ENCODE data around the gene MFSD12. TPM values are rescaled to one million over a fixed set of nuclear protein-coding genes. Genes with fewer than 3 reads are reported as not detected.

The MFSD12 gene
- total RNA-seq, 1 experiment from 2014 or later: 131 TPM

- no TSS peak for BruUV-seq (replicated peaks)
- H3K36me3 ChIP-seq (ENCODE audit: control insufficient read depth in 1 of 2, insufficient read depth in 2 of 2, low read length in 2 of 2): peaks cover 11 to 24% of the 10 kb centered on the region in 2 experiments
- no peak for TF ChIP-seq ELF1 (IDR thresholded peaks at IDR 0.05; ENCODE audit: borderline replicate concordance, low read depth)
- no peak for TF ChIP-seq ZNF274 (IDR thresholded peaks at IDR 0.05; ENCODE audit: low read depth, low read length)
- no peak for TF ChIP-seq CTCF (IDR thresholded peaks at IDR 0.05 in 2 of 3, conservative IDR thresholded peaks at IDR 0.05 in 1 of 3; ENCODE audit: borderline replicate concordance in 1 of 3, insufficient read depth in 1 of 3, low read depth in 2 of 3, low read length in 2 of 3)
- TF ChIP-seq EZH2phosphoT487 (IDR thresholded peaks at IDR 0.05; ENCODE audit: borderline replicate concordance): no peak
- no peak for TF ChIP-seq MAX (IDR thresholded peaks at IDR 0.05)
- TF ChIP-seq RAD21 (IDR thresholded peaks at IDR 0.05; ENCODE audit: low read depth): no peak
- no peak for TF ChIP-seq YY1 (IDR thresholded peaks at IDR 0.05; ENCODE audit: extremely low read depth, insufficient replicate concordance, low read depth, low read length)
- TF ChIP-seq SP1 (IDR thresholded peaks at IDR 0.05; ENCODE audit: low read depth): no peak
- no peak for TF ChIP-seq CEBPB (IDR thresholded peaks at IDR 0.05; ENCODE audit: low read depth)
- no peak for TF ChIP-seq SRF (IDR thresholded peaks at IDR 0.05; ENCODE audit: low read depth)
- no peak for TF ChIP-seq TCF7L2 (IDR thresholded peaks at IDR 0.05; ENCODE audit: borderline replicate concordance, extremely low read depth, insufficient read depth, insufficient read length)
- no peak for TF ChIP-seq FOSL1 (IDR thresholded peaks at IDR 0.05; ENCODE audit: low read depth)
- TF ChIP-seq ATF3 (IDR thresholded peaks at IDR 0.05): no peak
- TF ChIP-seq EGR1 (IDR thresholded peaks at IDR 0.05; ENCODE audit: low read depth): no peak
- TF ChIP-seq POLR2A (IDR thresholded peaks at IDR 0.05; ENCODE audit: borderline replicate concordance, extremely low read depth, insufficient read depth, insufficient read length): no peak
- no peak for TF ChIP-seq POLR2AphosphoS5 (IDR thresholded peaks at IDR 0.05; ENCODE audit: low read depth, low read length)
- no peak for TF ChIP-seq ZFX (IDR thresholded peaks at IDR 0.05)
- no peak for TF ChIP-seq JUND (IDR thresholded peaks at IDR 0.05)
- no peak for TF ChIP-seq CBX3 (IDR thresholded peaks at IDR 0.05; ENCODE audit: low read depth)
- no peak overlapping the region for H3K4me2 ChIP-seq (ENCODE audit: low read length)
- peaks cover 0 to 18% of the 10 kb centered on the region in 2 experiments; a peak in 2 of 4 replicates for H3K4me1 ChIP-seq (ENCODE audit: control insufficient read depth in 1 of 2, insufficient read depth in 2 of 2, low read length in 2 of 2)
- intact Hi-C loops (cut with micrococcal nuclease): loop anchor here (5.0 kb wide), 1 partner anchor 79 kb away; the partner anchor contains the start of gene CACTIN
- H3K27me3 ChIP-seq (ENCODE audit: insufficient read depth, low read length): no peaks in the 10 kb centered on the region
- DNase-seq (ENCODE audit: low read depth, low spot score): no peak
- POLR2A ChIA-PET: no interaction called here
- CTCF ChIA-PET: no interaction called here
- no peaks in the 10 kb centered on the region for H3K9me2 ChIP-seq (ENCODE audit: insufficient read depth)
- H3K27ac ChIP-seq (ENCODE audit: low read depth, low read length): no peak overlapping the region; the same call in 1 of the 2 replicates
- H2AFZ ChIP-seq (ENCODE audit: low read depth, low read length, poor library complexity, severe bottlenecking): no peak overlapping the region
- peaks cover 5% of the 10 kb centered on the region; the same call in 1 of the 2 replicates for H4K20me1 ChIP-seq (ENCODE audit: insufficient read depth)
- RAD21 ChIA-PET (ENCODE audit: low non-redundant PET in 1 of 2, low total read pairs in 2 of 2, uncharacterized antibody in 2 of 2, unreplicated experiment in 2 of 2): interaction anchor here in 1 of 2 experiments (1.2 kb wide), 1 partner anchor 27 kb away, joined by 3 read pairs; no protein-coding TSS in a partner anchor
- peaks cover 46% of the 10 kb centered on the region for H3K79me2 ChIP-seq (ENCODE audit: insufficient read depth, low read length)
- H3K4me3 ChIP-seq (replicated peaks in 1 of 2; ENCODE audit: low read depth in 1 of 2, low read length in 2 of 2): no peak overlapping the region
- no peak for ATAC-seq
- H3K9me3 ChIP-seq (ENCODE audit: control insufficient read depth in 1 of 2, insufficient read depth in 1 of 2, low read depth in 1 of 2, low read length in 2 of 2): no peaks in the 10 kb centered on the region
- no peak overlapping the region for H3K9ac ChIP-seq (ENCODE audit: low read length)
Measured at GRCh38 chr19:3548606-3549005, 8.8 kb downstream of the MFSD12 start.
